RWPE2 (cell line): Measurements from ENCODE around the gene HIVEP1.
"Not testable (repeated sequence)": the region's sequence is repeated elsewhere in the genome, so short reads cannot be mapped to it uniquely, and the experiment has no call there.

Source experiments
- ATAC-seq: fragments of 200-7000 bp; cut with Tn5 transposase; 3 replicates; pipeline ENCODE4 v1.9.1; 2021; ENCODE audit warnings: low read depth
- DNase-seq: peaks from one replicate; pipeline ENCODE4 v3.0.0-alpha.2; 2020; ENCODE audit warnings: low spot score
- H3K27ac ChIP-seq: fragments of 450-650 bp; 2 replicates; pipeline ENCODE4 v1.5.1; 2017; ENCODE audit warnings: mild to moderate bottlenecking; ENCODE audit not compliant: poor library complexity, severe bottlenecking
- H3K27me3 ChIP-seq: fragments of 250-450 bp; sonication (Bioruptor Pico); 2 replicates; pipeline ENCODE4 v1.5.1; 2021; ENCODE audit warnings: mild to moderate bottlenecking, moderate library complexity; ENCODE audit not compliant: insufficient read depth, poor library complexity, severe bottlenecking
- H3K36me3 ChIP-seq: fragments of 250-450 bp; sonication (Bioruptor Pico); 2 replicates; pipeline ENCODE4 v1.5.1; 2020; ENCODE audit warnings: low read depth, mild to moderate bottlenecking, moderate library complexity
- H3K4me1 ChIP-seq: fragments of 250-450 bp; sonication (Bioruptor Pico); 2 replicates; pipeline ENCODE4 v1.5.1; 2021; ENCODE audit warnings: mild to moderate bottlenecking, moderate library complexity; ENCODE audit not compliant: insufficient read depth, poor library complexity, severe bottlenecking
- H3K4me3 ChIP-seq: fragments of 250-450 bp; sonication (Bioruptor Pico); 2 replicates; pipeline ENCODE4 v1.5.1; 2021; ENCODE audit warnings: mild to moderate bottlenecking, moderate library complexity; ENCODE audit not compliant: severe bottlenecking
- H3K9me3 ChIP-seq: fragments of 250-450 bp; sonication (Bioruptor Pico); 2 replicates; pipeline ENCODE4 v1.5.1; 2021; ENCODE audit warnings: mild to moderate bottlenecking, moderate library complexity; ENCODE audit not compliant: severe bottlenecking
- CTCF ChIP-seq: fragments of 450-650 bp; IDR thresholded peaks from one replicate; pipeline ENCODE4 v1.5.1; 2017; ENCODE audit warnings: mild to moderate bottlenecking, moderate library complexity; ENCODE audit not compliant: poor library complexity, severe bottlenecking

Gene HIVEP1

GRCh38 chr6:12173661-12174060 lies 161.5 kb downstream of the HIVEP1 start:
- Histone ChIP-seq H3K27me3 (no peaks in the 10 kb centered on the region), H3K4me3 (no peak overlapping the region), H3K36me3 (no peaks in the 10 kb centered on the region), H3K9me3 (no peaks in the 10 kb centered on the region), H3K27ac (no peak overlapping the region), H3K4me1 (peaks cover 5% of the 10 kb centered on the region)
- ATAC-seq: no peak
- no peak for TF ChIP-seq CTCF
- DNase-seq: no peak

- Histone ChIP-seq H3K36me3 (no peaks in the 10 kb centered on the region), H3K4me1 (peaks cover 5% of the 10 kb centered on the region), H3K27ac (no peak overlapping the region), H3K9me3 (no peaks in the 10 kb centered on the region), H3K27me3 (no peaks in the 10 kb centered on the region), H3K4me3 (no peak overlapping the region)
- no peak for TF ChIP-seq CTCF
- peak; percentile 83 for ATAC-seq
- no peak for DNase-seq
These were observed 162.8 kb downstream of the HIVEP1 start for GRCh38 chr6:12174878-12175277.

- no peaks in the 10 kb centered on the region for H3K36me3 ChIP-seq
- ATAC-seq: no peak
These were observed 163.5 kb downstream of the HIVEP1 start for GRCh38 chr6:12175626-12176025.

GRCh38 chr6:12176782-12177181 lies 164.7 kb downstream of the HIVEP1 start:
- not testable (repeated sequence) for DNase-seq, ATAC-seq

More at GRCh38 chr6:12175626-12176025, 163.5 kb downstream of the HIVEP1 start:
- no peak overlapping the region for H3K27ac ChIP-seq
- H3K27me3 ChIP-seq: no peaks in the 10 kb centered on the region
- no peak for DNase-seq
- TF ChIP-seq CTCF: no peak
- H3K9me3 ChIP-seq: no peaks in the 10 kb centered on the region
- peaks cover 5% of the 10 kb centered on the region for H3K4me1 ChIP-seq
- no peak overlapping the region for H3K4me3 ChIP-seq

GRCh38 chr6:12178521-12178920 lies 166.4 kb downstream of the HIVEP1 start:
- DNase-seq (no peak), ATAC-seq (no peak)
- H3K4me3 ChIP-seq: no peak overlapping the region
- no peaks in the 10 kb centered on the region for H3K36me3 ChIP-seq
- peaks cover 5% of the 10 kb centered on the region for H3K4me1 ChIP-seq
- H3K27ac ChIP-seq: no peak overlapping the region
- no peaks in the 10 kb centered on the region for H3K27me3 ChIP-seq
- no peaks in the 10 kb centered on the region for H3K9me3 ChIP-seq
- TF ChIP-seq CTCF: no peak

More at GRCh38 chr6:12176782-12177181, 164.7 kb downstream of the HIVEP1 start:
- not testable (repeated sequence) for H3K27ac ChIP-seq, H3K4me3 ChIP-seq, H3K27me3 ChIP-seq, H3K9me3 ChIP-seq, H3K4me1 ChIP-seq, H3K36me3 ChIP-seq
